Urinary bladder (tissue), 4 donors: ENCODE data around the gene EPOP. TPM values are rescaled to one million over a fixed set of nuclear protein-coding genes. Genes with fewer than 3 reads are reported as not detected.

ENCODE experiments used
- DNase-seq: peaks from one replicate; pipeline ENCODE4 v3.0.0-alpha.2; 2015; ENCODE audit errors: extremely low spot score
- H3K27ac ChIP-seq: one replicate; pipeline ENCODE4 v1.5.1; 2013; ENCODE audit warnings: low read depth, mild to moderate bottlenecking, moderate library complexity
- H3K36me3 ChIP-seq: one replicate; pipeline ENCODE4 v1.6.1; 2013; ENCODE audit warnings: mild to moderate bottlenecking, moderate library complexity; ENCODE audit not compliant: insufficient read depth
- H3K4me1 ChIP-seq: one replicate; pipeline ENCODE4 v1.6.1; 2013; ENCODE audit warnings: mild to moderate bottlenecking, moderate library complexity; ENCODE audit not compliant: insufficient read depth
- H3K4me3 ChIP-seq: one replicate; pipeline ENCODE4 v1.5.1; 2013; ENCODE audit warnings: low read depth, low read length
- WGBS: extraction: QIAGEN DNeasy Blood & Tissue Kit; methylation state at CpG from one replicate; pipeline ENCODE4 v1.1.7; 2013; 5-methylcytosine and 5-hydroxymethylcytosine counted together
- polyA plus RNA-seq: library from polyadenylated mRNA; stranded (reverse); fragments of 200-250 nt; gene quantifications from one replicate; pipeline ENCODE4 v1.2.3, GENCODE V29; 2013
- total RNA-seq: library from RNA; depleted of rRNA; stranded (reverse); fragments of >200 nt; gene quantifications from one replicate; pipeline ENCODE4 v1.2.3, GENCODE V29; 2014
- donor health status: healthy with polysubstance abuse.
- donor health status: healthy.

Gene EPOP
- total RNA-seq (0.32 TPM), polyA plus RNA-seq (2.3 TPM)

DNA sequence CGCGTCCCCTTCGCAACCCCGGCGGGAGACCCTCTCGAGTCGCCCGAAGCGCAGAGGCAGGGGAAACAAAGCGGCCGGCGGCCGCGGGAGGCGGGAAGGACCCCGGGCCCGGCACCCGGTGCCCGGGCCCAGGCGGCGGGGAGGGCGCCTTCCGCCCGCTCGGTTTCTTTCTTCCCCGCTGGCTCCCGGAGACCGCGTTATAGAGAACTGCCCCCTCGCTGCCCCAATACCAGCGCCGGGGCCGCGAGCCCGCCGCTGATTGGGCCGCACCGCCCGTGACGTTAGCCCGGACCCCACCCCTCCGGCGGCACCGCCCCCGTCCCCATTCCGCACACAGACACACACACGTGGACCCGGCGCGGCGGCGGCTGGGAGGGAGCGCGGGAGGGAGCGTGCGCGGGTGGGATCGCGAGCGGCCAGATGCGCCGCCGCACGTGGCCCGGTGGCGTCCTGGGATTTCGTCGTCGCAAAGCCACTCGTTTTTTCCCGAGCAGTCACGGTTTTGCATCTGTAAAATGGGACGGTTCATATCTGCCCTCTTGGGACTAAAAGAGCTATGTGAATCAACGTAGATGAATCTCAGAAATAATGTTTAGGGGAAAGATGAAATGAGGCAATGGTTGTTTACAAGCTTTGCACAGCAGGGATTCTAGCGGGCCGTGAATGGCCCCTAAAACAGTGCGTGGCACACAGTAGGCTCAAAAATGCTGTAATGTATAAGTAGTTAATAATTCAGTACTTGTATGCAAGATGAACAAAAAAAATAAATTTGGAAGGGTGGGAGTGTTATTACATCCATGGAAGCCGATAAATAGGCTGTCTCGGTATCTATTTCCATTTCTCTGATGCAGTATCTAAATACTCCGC, at the start of gene EPOP:
Gene EPOP, minus strand, starts transcription at position 209 of the 867 bp plus-strand sequence. CDS start 462 bp downstream, outside the sequence.
- DNase-seq, result no peak
- Histone ChIP-seq H3K4me1 (peaks cover 4% of the 10 kb centered on the region), H3K27ac (no peak within 1 kb of the TSS), H3K36me3 (no peaks in the 10 kb centered on the region), H3K4me3 (peak within 1 kb of the TSS; percentile 64)
- WGBS, result 3% methylated on average over 80 of the region's 80 CpGs

DNA sequence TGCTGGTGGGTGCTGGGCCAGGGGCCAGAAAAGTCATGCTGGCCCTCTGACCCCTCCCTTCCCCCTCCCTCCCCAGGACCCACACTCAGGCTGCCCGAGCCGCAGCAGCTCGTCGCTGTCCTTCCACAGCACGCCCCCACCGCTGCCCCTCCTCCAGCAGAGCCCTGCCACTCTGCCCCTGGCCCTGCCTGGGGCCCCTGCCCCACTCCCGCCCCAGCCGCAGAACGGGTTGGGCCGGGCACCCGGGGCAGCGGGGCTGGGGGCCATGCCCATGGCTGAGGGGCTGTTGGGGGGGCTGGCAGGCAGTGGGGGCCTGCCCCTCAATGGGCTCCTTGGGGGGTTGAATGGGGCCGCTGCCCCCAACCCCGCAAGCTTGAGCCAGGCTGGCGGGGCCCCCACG, 47.0 kb upstream of the EPOP start:
- DNase-seq, result no peak
- Histone ChIP-seq H3K27ac (no peak overlapping the region), H3K36me3 (peaks cover 4% of the 10 kb centered on the region), H3K4me1 (no peaks in the 10 kb centered on the region), H3K4me3 (no peak overlapping the region)
- 89% methylated on average over 16 of the region's 16 CpGs for WGBS

DNA sequence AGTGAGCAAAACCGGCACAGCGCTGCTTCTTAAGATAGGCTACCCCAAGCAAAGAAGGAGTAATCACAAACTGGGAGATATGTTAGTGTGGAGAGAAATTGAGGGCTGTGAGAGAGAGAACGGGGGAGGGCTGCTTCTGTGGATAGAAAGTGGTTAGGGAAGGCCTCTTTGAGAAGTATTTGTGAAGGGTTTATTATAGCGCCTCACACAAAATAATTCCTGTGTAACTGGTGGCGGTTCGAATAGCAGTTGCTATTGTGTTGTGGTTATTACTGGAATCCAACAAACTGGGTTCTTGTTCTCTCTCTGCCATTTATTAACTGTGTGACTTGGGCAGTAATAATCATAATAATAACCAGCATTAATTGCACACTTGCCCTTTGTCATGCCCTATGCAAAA, 46.2 kb upstream of the EPOP start:
- Histone ChIP-seq H3K4me3 (no peak overlapping the region), H3K27ac (no peak overlapping the region), H3K4me1 (no peaks in the 10 kb centered on the region), H3K36me3 (peaks cover 7% of the 10 kb centered on the region)
- no peak for DNase-seq
- 86% methylated on average over 6 of the region's 6 CpGs for WGBS

DNA sequence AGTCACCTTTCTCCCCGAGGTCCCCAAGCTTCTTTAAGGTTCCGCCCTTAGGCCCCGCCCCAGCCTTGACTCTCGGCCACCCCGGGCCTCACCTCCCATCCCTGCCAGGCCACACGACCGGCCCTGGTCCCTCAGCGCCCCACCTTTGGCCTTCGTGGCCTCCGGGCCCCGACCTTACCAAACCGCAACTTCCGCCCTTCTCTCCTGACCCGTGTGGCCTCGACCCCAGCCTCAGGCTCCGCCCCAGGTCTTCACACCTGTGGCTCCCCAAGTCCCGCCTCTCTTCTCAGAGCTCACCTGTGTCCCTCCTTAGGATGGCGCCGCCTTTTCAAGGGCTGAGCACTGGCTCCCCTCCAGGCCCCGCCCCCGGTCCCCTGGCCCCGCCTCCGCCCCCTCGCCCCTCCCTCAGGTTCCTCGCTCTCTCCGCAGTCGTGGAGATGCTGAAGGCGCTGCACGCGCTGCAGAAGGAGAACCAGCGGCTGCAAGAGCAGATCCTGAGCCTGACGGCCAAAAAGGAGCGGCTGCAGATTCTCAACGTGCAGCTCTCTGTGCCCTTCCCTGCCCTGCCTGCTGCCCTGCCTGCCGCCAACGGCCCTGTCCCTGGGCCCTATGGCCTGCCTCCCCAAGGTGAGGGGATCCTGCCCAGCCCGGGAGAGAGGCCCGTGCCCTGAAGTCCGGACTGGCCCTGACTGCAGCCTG, 45.3 kb upstream of the EPOP start:
- H3K4me3 ChIP-seq, result no peak overlapping the region
- no peak overlapping the region for H3K27ac ChIP-seq
- 76% methylated on average over 39 of the region's 39 CpGs for WGBS
- H3K36me3 ChIP-seq, result peaks cover 7% of the 10 kb centered on the region
- no peak for DNase-seq
- no peaks in the 10 kb centered on the region for H3K4me1 ChIP-seq

DNA sequence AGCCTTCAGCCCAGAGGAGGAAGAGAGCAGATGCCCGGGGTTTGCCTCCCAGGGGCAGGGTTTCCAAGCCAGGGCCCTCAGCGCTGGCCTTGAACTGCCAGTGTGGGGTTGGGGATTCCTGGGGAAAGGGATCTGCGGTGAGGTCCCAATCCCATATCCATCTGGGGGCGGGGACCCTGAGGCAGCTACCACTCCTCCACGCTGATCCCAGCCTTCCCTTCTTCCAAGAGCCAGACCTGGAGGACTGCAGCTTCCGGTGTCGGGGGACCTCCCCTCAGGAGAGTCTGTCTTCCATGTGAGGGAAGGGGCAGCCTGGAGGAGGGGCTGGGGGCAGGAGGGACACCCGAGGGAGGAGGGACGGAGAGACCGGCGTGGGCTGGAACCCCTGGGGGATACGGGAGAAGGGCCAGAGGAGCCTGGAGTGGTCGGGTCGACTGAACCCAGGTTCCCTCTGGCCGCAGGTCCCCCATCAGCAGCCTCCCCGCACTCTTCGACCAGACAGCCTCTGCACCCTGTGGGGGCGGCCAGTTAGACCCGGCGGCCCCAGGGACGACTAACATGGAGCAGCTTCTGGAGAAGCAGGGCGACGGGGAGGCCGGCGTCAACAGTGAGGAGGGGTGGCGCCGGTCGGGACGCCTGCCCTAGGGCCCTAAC, 44.7 kb upstream of the EPOP start:
- Histone ChIP-seq H3K36me3 (peaks cover 7% of the 10 kb centered on the region), H3K27ac (no peak overlapping the region), H3K4me1 (no peaks in the 10 kb centered on the region), H3K4me3 (no peak overlapping the region)
- DNase-seq, result no peak
- WGBS, result 81% methylated on average over 29 of the region's 29 CpGs

DNA sequence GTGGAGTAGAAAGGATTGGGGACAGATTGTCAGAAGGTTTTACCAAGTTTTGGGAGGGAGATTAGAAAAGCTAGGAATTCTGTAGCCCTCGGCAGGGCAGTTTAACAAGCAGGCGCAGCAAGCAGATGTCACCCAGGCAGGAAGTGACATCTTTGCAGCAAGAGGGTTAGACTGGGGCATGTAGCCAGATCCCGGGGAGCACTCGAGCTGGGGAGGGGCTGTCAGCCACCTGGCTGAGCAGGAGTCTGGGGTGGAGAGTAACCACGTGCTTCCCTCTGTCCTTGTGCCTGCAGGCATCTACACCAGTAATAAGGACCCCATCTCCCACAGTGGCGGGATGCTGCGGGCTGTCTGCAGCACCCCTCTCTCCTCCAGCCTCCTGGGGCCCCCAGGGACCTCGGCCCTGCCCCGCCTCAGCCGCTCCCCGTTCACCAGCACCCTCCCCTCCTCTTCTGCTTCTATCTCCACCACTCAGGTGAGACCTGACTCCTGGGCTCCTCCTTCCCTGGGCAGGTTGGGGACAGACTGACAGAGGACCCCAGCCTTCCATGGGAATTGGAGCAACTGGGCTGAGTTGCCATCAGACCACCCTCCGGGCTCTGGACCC, 42.5 kb upstream of the EPOP start:
- Histone ChIP-seq H3K27ac (no peak overlapping the region), H3K36me3 (peaks cover 7% of the 10 kb centered on the region), H3K4me1 (no peaks in the 10 kb centered on the region), H3K4me3 (no peak overlapping the region)
- 84% methylated on average over 12 of the region's 12 CpGs for WGBS
- DNase-seq, result no peak

DNA sequence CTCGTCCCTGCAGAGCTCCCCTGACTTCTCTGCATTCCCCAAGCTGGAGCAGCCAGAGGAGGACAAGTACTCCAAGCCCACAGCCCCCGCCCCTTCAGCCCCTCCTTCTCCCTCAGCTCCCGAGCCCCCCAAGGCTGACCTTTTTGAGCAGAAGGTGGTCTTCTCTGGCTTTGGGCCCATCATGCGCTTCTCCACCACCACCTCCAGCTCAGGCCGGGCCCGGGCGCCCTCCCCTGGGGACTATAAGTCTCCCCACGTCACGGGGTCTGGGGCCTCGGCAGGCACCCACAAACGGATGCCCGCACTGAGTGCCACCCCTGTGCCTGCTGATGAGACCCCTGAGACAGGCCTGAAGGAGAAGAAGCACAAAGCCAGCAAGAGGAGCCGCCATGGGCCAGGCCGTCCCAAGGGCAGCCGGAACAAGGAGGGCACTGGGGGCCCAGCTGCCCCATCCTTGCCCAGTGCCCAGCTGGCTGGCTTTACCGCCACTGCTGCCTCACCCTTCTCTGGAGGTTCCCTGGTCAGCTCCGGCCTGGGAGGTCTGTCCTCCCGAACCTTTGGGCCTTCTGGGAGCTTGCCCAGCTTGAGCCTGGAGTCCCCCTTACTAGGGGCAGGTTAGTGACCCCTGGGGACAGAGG, 41.7 kb upstream of the EPOP start:
- H3K4me1 ChIP-seq, result no peaks in the 10 kb centered on the region
- no peak for DNase-seq
- 91% methylated on average over 18 of the region's 18 CpGs for WGBS

DNA sequence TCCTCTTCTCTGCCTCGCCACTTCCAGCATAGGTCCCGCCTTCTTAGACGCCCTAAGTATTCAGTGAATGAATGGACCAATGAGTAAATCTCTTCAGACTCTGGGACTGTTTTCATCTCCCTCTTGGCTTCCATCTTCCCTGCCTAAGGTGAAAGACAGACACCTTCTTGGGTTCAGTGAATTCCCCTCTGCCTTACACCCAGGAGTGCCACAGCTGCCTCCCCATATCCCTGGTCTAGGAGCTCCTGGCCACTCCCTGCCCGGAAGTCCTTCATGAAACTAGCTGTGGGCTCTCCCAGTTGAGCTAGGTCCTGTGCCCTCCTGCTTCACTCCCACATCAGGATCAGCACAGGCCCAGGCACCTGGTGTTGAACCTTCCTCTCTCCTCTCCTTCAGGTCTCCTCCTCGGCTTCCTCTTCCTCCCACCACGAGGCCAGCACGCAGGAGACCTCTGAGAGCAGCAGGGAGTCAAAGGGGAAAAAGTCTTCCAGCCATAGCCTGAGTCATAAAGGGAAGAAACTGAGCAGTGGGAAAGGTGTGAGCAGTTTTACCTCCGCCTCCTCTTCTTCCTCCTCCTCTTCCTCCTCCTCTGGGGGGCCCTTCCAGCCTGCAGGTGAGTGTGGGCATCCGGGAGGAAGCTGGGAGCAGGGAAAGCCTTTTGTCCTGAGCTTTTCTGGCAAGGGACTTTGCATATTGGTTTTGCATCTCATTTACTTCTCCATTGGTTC, 40.6 kb upstream of the EPOP start:
- Histone ChIP-seq H3K36me3 (peaks cover 7% of the 10 kb centered on the region), H3K4me1 (no peaks in the 10 kb centered on the region), H3K27ac (no peak overlapping the region), H3K4me3 (no peak overlapping the region)
- no peak for DNase-seq
- WGBS, result 82% methylated on average over 9 of the region's 9 CpGs

More for the DNA sequence above, 41.7 kb upstream of the EPOP start:
- peaks cover 7% of the 10 kb centered on the region for H3K36me3 ChIP-seq
- H3K4me3 ChIP-seq, result no peak overlapping the region
- no peak overlapping the region for H3K27ac ChIP-seq

DNA sequence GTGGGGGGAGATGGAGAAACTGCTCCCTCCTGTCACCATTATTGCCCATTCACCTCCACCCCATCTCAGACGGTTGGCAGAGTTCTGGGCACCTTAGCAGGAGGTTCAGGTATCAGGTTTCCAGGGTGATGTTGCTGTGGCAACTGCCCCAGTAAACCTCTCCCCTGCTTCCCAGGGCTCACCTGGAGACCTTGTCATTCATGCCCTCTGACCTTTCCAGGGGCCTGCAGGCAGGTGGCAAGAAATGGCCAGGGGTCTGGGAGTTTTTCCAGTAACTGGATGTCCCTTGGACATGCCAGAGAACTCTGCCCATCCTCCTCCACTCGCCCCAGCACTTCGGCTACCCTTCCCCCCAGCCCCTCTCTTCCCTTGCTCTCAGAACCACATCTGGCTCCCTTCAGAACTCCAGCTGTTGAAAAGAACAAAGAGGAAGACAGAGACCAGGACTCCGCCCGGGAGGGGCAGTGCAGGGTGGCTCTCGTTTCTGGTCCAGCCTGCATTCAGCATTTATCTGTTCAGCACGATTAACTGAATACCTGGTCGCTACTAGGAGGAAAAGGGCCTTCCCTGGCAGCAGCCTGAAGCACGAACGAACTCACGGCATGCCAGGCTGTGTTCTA, 38.8 kb upstream of the EPOP start:
- peaks cover 8% of the 10 kb centered on the region for H3K36me3 ChIP-seq
- H3K4me3 ChIP-seq, result no peak overlapping the region
- DNase-seq, result no peak
- WGBS, result 62% methylated on average over 11 of the region's 11 CpGs
- no peaks in the 10 kb centered on the region for H3K4me1 ChIP-seq
- no peak overlapping the region for H3K27ac ChIP-seq

DNA sequence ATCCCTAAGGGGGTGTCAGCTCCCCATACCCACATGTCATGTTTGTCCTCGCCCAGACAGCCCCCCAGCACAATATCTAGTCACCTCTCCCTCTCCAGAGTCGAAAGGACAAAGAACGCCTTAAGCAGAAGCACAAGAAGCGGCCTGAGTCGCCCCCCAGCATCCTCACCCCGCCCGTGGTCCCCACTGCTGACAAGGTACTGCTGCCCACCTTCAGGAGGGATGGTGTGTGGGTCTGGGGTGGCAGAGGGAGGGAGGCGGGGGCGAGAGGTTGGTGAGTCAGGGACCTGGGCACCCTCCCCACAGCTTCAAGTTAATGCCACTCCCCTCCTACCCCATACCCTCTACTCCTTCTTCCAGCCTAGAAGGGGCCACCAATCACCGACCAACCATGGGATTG, 37.8 kb upstream of the EPOP start:
- WGBS, result 94% methylated on average over 10 of the region's 10 CpGs
- Histone ChIP-seq H3K36me3 (peaks cover 8% of the 10 kb centered on the region), H3K4me1 (no peaks in the 10 kb centered on the region), H3K4me3 (no peak overlapping the region), H3K27ac (no peak overlapping the region)
- no peak for DNase-seq

DNA sequence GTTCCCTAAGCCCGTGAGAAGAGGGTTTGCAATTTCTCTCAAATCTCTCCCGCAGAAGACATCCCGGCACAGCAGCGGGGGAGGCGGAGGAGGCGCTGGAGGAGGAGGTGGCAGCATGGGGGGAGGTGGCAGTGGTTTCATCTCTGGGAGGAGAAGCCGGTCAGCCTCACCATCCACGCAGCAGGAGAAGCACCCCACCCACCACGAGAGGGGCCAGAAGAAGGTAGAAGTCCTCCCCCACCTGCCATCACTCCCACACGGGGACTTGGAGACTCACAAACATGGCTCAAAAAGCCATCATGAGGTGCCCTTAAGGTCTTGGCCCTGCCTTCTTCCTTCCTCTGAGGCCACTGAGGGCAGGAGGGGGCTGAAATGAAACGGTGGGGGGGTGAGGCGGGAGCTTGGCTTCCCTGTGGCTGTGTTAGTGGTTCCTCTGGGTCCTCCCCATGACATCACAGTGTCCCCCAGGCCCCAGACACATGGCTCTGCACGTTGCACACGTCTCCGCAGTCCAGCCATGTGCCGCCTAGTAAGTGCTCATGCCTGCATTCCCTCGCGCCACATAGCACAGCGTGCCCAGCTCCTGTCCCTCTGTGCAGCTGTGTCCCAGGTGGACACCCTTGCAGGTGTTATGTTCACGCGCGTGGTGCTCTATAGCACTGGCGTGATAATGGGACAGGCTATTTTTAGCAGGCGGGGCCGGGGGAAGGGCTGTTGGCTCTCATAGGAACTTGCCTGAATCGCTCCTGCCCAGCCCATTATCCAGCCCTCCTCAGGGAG, 37.2 kb upstream of the EPOP start:
- no peak overlapping the region for H3K27ac ChIP-seq
- 76% methylated on average over 26 of the region's 26 CpGs for WGBS
- H3K36me3 ChIP-seq, result peaks cover 4% of the 10 kb centered on the region

DNA sequence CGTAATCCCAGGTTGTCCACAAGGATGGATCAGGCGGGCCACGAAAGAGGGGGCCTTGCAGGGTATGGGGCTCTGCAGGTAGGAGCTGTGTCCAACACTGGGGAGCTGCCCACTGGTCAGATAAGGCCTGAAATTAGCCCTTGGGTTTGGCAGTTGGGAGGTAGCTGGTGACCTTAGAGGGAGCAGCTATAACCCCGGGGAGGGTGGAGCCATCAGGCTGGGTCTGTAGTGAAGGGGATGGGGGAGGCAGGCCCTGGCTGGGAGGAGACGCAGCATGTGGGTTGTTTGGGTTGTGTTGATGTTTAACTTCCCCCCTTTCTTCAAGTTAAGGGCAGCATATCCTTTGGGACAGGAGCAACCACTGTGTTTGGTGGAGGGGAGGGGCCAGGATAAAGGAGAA, 36.2 kb upstream of the EPOP start:
- H3K4me3 ChIP-seq, result no peak overlapping the region
- H3K36me3 ChIP-seq, result peaks cover 1% of the 10 kb centered on the region
- WGBS, result 89% methylated on average over 5 of the region's 5 CpGs
- no peak overlapping the region for H3K27ac ChIP-seq
- no peak for DNase-seq
- H3K4me1 ChIP-seq, result no peaks in the 10 kb centered on the region

More for the DNA sequence above, 37.2 kb upstream of the EPOP start:
- no peaks in the 10 kb centered on the region for H3K4me1 ChIP-seq
- DNase-seq, result no peak
- no peak overlapping the region for H3K4me3 ChIP-seq
